GM18507 (cell line): ENCODE measurements around the gene ANKRD17.
"Not testable (repeated sequence)": the region's sequence is repeated elsewhere in the genome, so short reads cannot be mapped to it uniquely, and the experiment has no call there.

ENCODE experiments used
- DNase-seq: peaks from one replicate; pipeline ENCODE4 v3.0.0; 2011; ENCODE audit warnings: low read depth; ENCODE audit not compliant: insufficient read length; ENCODE audit errors: extremely low spot score
- FAIRE-seq: peaks from 2 replicates; lab custom pipeline; 2011; peaks lifted over from hg19 to GRCh38; lab: Jason Lieb, UNC

ANKRD17 gene

GRCh38 chr4:73212982-73213730 lies 45.4 kb downstream of the ANKRD17 start:
- FAIRE-seq (no peak), DNase-seq (no peak)

DNA sequence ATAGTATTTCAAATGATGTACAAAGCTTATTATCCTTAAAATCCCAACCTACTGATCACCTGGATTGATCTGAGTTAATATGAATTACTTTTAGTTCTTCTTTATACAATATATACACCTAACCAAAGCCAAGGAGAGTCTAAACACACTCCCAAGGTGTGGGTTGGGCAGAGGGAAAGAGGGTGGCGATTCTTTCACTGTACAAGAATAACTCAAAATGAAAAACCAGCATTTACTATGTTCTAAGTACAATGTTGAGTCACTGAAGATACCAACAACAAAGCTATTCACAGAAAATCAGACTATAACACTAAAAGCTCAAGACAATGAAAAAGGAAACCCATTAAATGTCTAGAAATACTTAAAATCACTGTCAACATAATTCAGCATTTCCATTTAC lies 46.6 kb downstream of the ANKRD17 start:
- DNase-seq = no peak
- FAIRE-seq = no peak

DNA sequence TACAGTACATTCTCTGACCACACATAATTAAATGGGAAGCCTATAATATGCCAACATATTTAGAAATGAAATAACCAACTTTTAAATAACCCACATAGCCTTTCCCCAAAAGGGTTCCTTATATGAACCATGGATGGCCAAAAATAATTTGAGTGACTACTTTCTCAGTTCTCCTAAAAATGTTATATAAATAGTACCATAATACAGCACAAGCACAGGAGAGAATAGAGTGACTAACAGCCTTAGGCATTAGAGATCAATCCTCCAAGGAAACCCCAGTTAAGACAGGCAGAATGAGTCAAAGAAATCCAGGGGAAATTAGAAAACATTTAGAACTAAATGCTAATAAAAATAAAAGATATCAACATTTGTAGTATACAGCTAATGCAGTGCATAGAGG lies 50.2 kb downstream of the ANKRD17 start:
- FAIRE-seq (no peak), DNase-seq (no peak)

GRCh38 chr4:73206236-73206635 lies 52.4 kb downstream of the ANKRD17 start:
- FAIRE-seq (no peak), DNase-seq (no peak)

DNA sequence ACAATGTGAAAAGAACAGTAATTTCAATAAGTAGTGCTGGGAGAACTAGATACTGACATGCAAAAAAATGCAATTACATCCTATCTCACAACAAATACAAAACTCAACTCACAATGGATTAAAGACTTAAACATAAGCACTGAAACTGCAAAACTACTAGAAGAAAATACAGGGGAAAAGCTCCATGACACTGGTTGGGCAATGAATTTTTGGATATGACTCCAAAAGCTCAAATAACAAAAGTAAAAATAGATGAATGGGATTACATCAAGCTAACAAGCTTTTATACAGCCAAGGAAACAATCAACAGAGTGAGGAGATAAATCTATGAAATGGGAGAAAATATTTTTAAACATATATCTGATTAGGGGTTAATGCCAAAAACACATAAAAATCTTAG lies 53.1 kb downstream of the ANKRD17 start:
- DNase-seq (no peak), FAIRE-seq (no peak)

- not testable (repeated sequence) for FAIRE-seq, DNase-seq
Observed at GRCh38 chr4:73203976-73204375, 54.6 kb downstream of the ANKRD17 start.

DNA sequence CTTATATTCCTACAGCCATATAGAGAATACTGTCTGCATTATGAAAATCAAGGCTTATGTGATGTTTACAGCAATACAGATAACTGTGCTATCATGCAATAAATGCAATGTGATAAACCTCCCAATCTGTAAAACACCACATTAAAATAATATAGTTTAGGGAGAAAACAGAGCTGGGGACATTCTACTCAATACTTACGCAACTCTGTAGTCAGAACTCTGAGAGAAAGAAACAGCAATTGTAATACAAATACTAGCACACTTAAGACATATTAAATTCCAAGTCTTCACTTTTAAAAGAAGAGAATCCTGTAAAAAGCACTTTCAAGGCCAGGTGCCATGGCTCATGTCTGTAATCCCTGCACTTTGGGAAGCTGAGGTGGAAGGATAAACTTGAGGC lies 61.4 kb downstream of the ANKRD17 start:
- DNase-seq = no peak
- no peak for FAIRE-seq

DNA sequence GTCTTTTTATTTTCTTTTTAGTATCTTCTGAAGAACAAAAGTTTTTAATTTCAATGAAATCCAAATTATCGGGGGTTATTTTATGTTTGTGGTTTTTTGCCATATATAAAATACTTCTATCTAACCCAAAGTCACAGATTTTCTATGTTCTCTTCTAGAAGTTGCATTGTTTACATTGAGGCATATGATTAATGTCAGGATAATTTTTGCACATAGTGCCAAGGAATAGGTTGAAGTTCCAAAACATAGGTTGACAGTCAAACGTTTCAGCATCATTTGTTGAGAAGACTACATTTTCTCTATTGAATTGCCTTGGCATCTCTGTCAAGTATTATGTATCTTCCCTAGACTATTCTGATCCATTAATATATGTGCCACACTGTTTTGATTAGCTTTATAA lies 64.5 kb downstream of the ANKRD17 start:
- DNase-seq (no peak), FAIRE-seq (no peak)

- DNase-seq = no peak
Observed at GRCh38 chr4:73193659-73194058, 64.9 kb downstream of the ANKRD17 start.

GRCh38 chr4:73193155-73193554 lies 65.4 kb downstream of the ANKRD17 start:
- no peak for DNase-seq

More at GRCh38 chr4:73193659-73194058, 64.9 kb downstream of the ANKRD17 start:
- no peak for FAIRE-seq

GRCh38 chr4:73189274-73189810 lies 69.3 kb downstream of the ANKRD17 start:
- DNase-seq = no peak
- FAIRE-seq = no peak

More at GRCh38 chr4:73193155-73193554, 65.4 kb downstream of the ANKRD17 start:
- FAIRE-seq = peak; percentile 59

- peak; percentile 56 for FAIRE-seq
- no peak for DNase-seq
Observed at GRCh38 chr4:73187325-73187724, 71.3 kb downstream of the ANKRD17 start.

DNA sequence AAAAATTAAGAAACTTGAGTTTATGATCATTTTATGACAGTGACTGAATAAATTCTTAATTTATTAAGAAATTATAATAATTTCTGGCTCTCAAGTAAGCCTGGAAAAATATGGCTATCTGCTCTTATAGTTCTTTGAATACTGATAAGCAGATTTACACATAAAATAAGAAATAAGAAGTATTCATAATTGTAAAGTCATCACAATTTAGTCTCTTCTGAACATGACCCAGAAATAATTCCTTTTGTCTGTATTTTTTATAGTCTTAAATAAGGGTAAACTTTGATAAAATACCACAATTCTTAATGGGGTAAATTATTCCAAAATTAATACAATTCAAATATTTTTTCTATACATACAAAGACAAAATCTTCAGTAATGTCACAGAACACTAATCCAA lies 72.7 kb downstream of the ANKRD17 start:
- FAIRE-seq = no peak

GRCh38 chr4:73181231-73181630 lies 77.4 kb downstream of the ANKRD17 start:
- no peak for DNase-seq
- peak; percentile 31 for FAIRE-seq

More for the DNA sequence above, 72.7 kb downstream of the ANKRD17 start:
- no peak for DNase-seq

- DNase-seq (no peak), FAIRE-seq (no peak)
Observed at GRCh38 chr4:73178389-73178788, 80.2 kb downstream of the ANKRD17 start.

DNA sequence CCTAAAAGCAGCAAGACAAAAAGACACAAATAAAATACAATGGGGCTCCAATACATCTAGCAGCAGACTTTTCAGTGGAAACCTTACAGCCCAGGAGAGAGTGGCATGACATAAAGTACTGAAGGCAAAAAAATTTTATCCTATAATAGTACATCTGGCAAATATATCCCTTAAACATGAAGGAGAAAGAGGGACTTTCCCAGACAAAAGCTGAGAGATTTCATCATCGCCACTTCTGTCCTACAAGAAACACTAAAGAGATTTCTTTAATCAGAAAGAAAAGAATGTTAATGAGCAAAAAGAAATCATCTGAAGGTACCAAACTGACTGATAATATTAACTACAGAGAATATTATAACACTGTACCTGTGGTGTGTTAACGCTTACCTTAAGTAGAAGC lies 86.4 kb downstream of the ANKRD17 start:
- DNase-seq (no peak), FAIRE-seq (no peak)

DNA sequence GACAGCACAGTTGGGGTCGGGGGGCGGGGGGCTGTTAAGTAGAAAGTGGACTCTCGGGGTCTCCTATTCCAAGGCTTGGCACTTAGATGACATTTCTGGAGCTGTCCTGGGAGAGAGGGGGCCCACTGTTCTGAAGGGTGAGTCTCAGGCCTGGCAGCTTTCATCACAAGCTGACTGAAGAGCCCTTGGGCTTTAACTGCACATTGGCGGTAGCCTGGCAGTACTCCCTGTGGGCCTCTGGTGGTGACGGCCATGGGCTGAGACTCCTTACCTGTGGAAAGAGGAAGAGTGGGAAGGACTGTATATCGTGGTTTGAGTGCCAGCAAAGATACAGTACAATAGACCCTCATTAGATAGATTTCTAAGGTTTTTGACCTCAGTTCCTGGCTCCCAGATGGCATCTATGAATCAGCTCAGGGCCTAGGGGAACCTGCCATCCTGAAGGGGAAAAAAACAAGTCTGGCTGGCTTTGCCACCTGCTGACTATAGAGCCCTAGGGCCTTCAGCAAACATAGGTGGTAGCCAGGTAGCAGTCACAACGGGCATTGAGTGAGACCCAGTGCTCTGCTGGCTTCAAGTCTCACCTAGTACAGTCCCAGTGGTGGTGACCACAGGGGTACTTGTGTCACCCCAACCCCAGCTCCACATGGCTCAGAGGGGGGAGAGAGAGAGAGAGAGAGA lies 87.9 kb downstream of the ANKRD17 start:
- no peak for FAIRE-seq
- no peak for DNase-seq

- FAIRE-seq = no peak
- DNase-seq = no peak
Observed at GRCh38 chr4:73166212-73166611, 92.4 kb downstream of the ANKRD17 start.

- DNase-seq = no peak
Observed at GRCh38 chr4:73161527-73162185, 96.9 kb downstream of the ANKRD17 start.

GRCh38 chr4:73156394-73156793 lies 102.2 kb downstream of the ANKRD17 start:
- no peak for DNase-seq
- FAIRE-seq = no peak

More at GRCh38 chr4:73161527-73162185, 96.9 kb downstream of the ANKRD17 start:
- FAIRE-seq = no peak
